GM12878 (cell line): ENCODE results near the gene GIGYF1. TPM values are rescaled to one million over a fixed set of nuclear protein-coding genes. Genes with fewer than 3 reads are reported as not detected.

Experiments used
- KLF5 ChIP-seq: fragments of 450-650 bp; IDR thresholded peaks from 2 replicates; pipeline ENCODE4 v1.6.1; 2014; ENCODE audit warnings: mild to moderate bottlenecking; ENCODE audit not compliant: partially characterized antibody
- NR2F1 ChIP-seq: fragments of 450-650 bp; conservative IDR thresholded peaks from 2 replicates; pipeline ENCODE4 v1.6.1; 2017; ENCODE audit warnings: mild to moderate bottlenecking
- PBX3 ChIP-seq: IDR thresholded peaks from 2 replicates; pipeline ENCODE4 v1.6.1; 2011; ENCODE audit warnings: mild to moderate bottlenecking, low read depth, low read length, moderate library complexity; ENCODE audit not compliant: insufficient replicate concordance
- SMAD1 ChIP-seq: fragments of 450-650 bp; IDR thresholded peaks from 2 replicates; pipeline ENCODE4 v1.6.1; 2018; ENCODE audit warnings: mild to moderate bottlenecking, low read depth; ENCODE audit not compliant: partially characterized antibody
- SREBF2 ChIP-seq: IDR thresholded peaks from 2 replicates; pipeline ENCODE4 v1.6.1; 2012; ENCODE audit warnings: mild to moderate bottlenecking, low read length
- ZNF622 ChIP-seq: fragments of 450-650 bp; IDR thresholded peaks from 2 replicates; pipeline ENCODE4 v1.6.1; 2017; ENCODE audit warnings: mild to moderate bottlenecking, inconsistent platforms
- polyA plus RNA-seq, 11 experiments: library from polyadenylated mRNA; depleted of rRNA in 4 of 11; unstranded in 6 of 11; stranded (reverse) in 5 of 11; fragments of >200 nt; fragmentation: Nextera tagmentation in 4 of 11; fragmentation: Illumina TruSeq in 1 of 11; extraction: Ambion mirVana in 4 of 11; extraction: Trizol in 1 of 11; gene quantifications; 1 replicate in 1 of 11; 2 replicates in 10 of 11; pipeline versions ENCODE4 v1.2.1 to v1.2.3, GENCODE V29; 2011 to 2016; ENCODE audit warnings: inconsistent platforms in 2 of 11, missing spikeins in 2 of 11, low read depth in 1 of 11
- total RNA-seq, 4 experiments: library from RNA; depleted of rRNA in 3 of 4; stranded (reverse); fragments of >200 nt in 3 of 4; fragmentation: Illumina TruSeq in 1 of 4; extraction: Trizol in 1 of 4; gene quantifications; 2 replicates each; pipeline versions ENCODE4 v1.2.1 to v1.2.3, GENCODE V29; 2013 to 2021
- TF ChIP-seq, protein P1 (sequence below): IDR thresholded peaks from 2 replicates; pipeline ENCODE4 v1.6.1; 2012; ENCODE audit warnings: improper control_type of control experiment, low read depth, low read length; ENCODE audit not compliant: insufficient replicate concordance

GIGYF1 gene
- total and polyA plus RNA-seq, 10 of the 15 experiments (the other 5 are each of a cell fraction or from before 2014, with no cell fraction given): 0.31 to 47.2 (median 9.9) TPM

DNA sequence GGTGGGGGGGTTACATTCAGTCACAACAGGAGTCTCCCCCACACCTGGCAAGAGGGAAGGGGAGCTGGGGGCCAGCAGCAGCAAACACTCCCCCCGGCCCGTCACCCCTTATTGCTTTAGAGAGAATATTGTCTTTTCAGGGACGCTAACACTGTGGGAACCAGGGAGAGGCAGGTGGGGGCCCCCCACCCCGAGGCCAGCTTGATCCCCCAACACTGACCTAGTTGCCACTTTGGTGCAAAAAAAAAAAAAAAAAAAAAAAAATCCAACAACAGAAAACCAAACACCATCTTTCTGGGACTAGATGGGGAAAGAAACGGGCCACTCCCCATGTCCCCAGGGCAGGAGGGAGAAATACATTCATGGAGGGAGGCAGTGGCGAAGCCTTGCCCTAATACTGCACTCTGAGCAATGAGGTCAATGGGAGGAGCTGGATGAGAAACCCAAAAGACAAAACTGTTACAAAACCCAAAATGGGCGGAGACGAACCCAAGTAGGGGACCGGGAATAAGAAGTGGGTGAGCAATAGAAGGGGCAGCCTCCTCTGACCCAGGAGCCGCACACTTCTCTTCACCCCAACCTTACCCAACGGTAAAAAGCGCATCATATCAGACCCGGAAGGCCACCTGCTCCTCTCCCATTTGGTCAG is 14.0 kb downstream of the GIGYF1 start (continued):
- TF ChIP-seq, protein P1, sequence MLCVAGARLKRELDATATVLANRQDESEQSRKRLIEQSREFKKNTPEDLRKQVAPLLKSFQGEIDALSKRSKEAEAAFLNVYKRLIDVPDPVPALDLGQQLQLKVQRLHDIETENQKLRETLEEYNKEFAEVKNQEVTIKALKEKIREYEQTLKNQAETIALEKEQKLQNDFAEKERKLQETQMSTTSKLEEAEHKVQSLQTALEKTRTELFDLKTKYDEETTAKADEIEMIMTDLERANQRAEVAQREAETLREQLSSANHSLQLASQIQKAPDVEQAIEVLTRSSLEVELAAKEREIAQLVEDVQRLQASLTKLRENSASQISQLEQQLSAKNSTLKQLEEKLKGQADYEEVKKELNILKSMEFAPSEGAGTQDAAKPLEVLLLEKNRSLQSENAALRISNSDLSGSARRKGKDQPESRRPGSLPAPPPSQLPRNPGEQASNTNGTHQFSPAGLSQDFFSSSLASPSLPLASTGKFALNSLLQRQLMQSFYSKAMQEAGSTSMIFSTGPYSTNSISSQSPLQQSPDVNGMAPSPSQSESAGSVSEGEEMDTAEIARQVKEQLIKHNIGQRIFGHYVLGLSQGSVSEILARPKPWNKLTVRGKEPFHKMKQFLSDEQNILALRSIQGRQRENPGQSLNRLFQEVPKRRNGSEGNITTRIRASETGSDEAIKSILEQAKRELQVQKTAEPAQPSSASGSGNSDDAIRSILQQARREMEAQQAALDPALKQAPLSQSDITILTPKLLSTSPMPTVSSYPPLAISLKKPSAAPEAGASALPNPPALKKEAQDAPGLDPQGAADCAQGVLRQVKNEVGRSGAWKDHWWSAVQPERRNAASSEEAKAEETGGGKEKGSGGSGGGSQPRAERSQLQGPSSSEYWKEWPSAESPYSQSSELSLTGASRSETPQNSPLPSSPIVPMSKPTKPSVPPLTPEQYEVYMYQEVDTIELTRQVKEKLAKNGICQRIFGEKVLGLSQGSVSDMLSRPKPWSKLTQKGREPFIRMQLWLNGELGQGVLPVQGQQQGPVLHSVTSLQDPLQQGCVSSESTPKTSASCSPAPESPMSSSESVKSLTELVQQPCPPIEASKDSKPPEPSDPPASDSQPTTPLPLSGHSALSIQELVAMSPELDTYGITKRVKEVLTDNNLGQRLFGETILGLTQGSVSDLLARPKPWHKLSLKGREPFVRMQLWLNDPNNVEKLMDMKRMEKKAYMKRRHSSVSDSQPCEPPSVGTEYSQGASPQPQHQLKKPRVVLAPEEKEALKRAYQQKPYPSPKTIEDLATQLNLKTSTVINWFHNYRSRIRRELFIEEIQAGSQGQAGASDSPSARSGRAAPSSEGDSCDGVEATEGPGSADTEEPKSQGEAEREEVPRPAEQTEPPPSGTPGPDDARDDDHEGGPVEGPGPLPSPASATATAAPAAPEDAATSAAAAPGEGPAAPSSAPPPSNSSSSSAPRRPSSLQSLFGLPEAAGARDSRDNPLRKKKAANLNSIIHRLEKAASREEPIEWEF: no peak
- no peak for TF ChIP-seq SMAD1
- no peak for TF ChIP-seq ZNF622
- TF ChIP-seq NR2F1: no peak
- no peak for TF ChIP-seq PBX3
- no peak for TF ChIP-seq KLF5
- no peak for TF ChIP-seq SREBF2
